ENCODE results near the gene SLC5A12.

Gene SLC5A12

DNA sequence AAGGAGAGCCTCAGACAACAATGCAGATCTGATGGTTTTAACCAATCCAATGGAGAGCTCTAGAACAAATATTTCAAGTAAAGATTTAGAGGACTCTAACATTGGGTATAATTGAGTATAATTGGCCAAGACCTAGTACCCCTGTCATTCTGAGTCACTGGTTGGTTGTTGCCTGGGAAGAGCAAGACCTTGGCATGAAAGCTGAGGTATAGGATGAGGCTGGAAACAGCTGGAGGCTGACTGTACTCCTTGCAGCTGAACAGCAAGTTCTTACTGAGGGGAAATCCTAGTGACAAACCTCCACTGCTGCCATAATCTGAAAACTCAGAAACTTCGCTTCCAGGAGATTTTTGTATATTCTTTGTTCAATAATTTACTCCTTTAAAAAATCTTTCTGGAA, 95.5 kb downstream of the SLC5A12 start:
- no peak overlapping the region for H3K4me3 ChIP-seq (ENCODE audit: low read depth in 1 of 2, low read length in 1 of 2)
- H3K9me3 ChIP-seq, result no peaks in the 10 kb centered on the region
- no peak for TF ChIP-seq CTCF (IDR thresholded peaks at IDR 0.05)
- no peaks in the 10 kb centered on the region for H3K27me3 ChIP-seq
- no peak overlapping the region for H3K27ac ChIP-seq
- no peaks in the 10 kb centered on the region for H3K36me3 ChIP-seq
- H3K4me1 ChIP-seq (ENCODE audit: control insufficient read depth in 1 of 2, insufficient read depth in 1 of 2, low read depth in 1 of 2, low read length in 1 of 2), result no peaks in the 10 kb centered on the region

DNA sequence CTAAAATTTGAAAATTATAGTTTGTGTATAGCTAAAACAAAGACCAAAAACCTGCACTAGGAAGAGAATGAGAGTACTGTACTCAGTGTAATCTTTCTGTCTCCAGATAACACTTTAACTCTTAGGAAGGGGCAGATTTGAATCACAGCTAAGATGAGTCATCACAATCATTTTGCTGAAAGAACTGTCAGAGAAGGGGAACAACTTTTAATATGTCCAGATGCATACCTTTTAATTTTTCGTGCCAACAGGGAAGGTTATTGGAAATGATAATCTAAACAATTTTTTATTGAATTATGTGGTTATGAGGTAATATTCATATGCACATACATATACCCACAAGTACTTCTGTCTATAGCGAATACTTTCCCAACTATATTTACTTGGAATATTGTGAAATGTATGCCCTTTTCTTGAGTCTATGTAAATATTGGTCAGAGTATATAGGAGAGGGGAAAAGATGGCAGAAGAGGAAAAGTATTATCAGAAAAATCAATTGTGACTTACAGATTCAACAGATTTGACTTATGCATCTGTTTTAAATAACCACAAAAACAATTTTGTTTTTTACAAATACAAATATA, 98.7 kb downstream of the SLC5A12 start:
- Histone ChIP-seq H3K27me3 (no peaks in the 10 kb centered on the region), H3K4me1 (ENCODE audit: control insufficient read depth in 1 of 2, insufficient read depth in 1 of 2, low read depth in 1 of 2, low read length in 1 of 2) (no peaks in the 10 kb centered on the region), H3K4me3 (ENCODE audit: low read depth in 1 of 2, low read length in 1 of 2) (no peak overlapping the region), H3K9me3 (no peaks in the 10 kb centered on the region), H3K27ac (no peak overlapping the region), H3K36me3 (no peaks in the 10 kb centered on the region)
- no peak for TF ChIP-seq CTCF (IDR thresholded peaks at IDR 0.05)

DNA sequence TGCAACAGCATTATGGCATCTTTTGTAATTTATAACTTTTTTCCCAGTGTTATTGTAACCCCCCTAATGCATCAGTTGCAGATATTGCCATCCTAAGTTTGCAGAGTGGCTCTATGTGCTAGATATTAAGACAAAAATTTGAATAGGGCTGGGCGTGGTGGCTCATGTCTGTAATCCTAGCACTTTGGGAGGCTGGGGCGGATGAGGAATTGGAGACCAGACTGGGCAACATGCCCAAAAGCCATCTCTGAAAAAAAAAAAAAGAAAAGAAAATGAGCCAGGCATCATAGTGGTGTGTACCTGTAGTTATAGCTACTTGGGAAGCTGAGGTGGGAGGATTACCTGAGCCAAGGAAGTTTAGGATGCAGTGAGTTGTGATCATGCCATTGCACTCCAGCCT, 99.7 kb downstream of the SLC5A12 start:
- no peak overlapping the region for H3K27ac ChIP-seq
- no peak for TF ChIP-seq CTCF (IDR thresholded peaks at IDR 0.05)
- H3K9me3 ChIP-seq, result no peaks in the 10 kb centered on the region
- no peaks in the 10 kb centered on the region for H3K27me3 ChIP-seq
- H3K4me3 ChIP-seq (ENCODE audit: low read depth in 1 of 2, low read length in 1 of 2), result no peak overlapping the region
- H3K4me1 ChIP-seq (ENCODE audit: control insufficient read depth in 1 of 2, insufficient read depth in 1 of 2, low read depth in 1 of 2, low read length in 1 of 2), result no peaks in the 10 kb centered on the region
- no peaks in the 10 kb centered on the region for H3K36me3 ChIP-seq

- no peak for TF ChIP-seq CTCF (IDR thresholded peaks at IDR 0.05)
Observed at GRCh38 chr11:26621132-26621531, 100.7 kb downstream of the SLC5A12 start.

GRCh38 chr11:26620282-26621045, 101.4 kb downstream of the SLC5A12 start:
- no peaks in the 10 kb centered on the region for H3K9me3 ChIP-seq
- TF ChIP-seq CTCF (IDR thresholded peaks at IDR 0.05), result no peak
- H3K36me3 ChIP-seq, result no peaks in the 10 kb centered on the region

More at GRCh38 chr11:26621132-26621531, 100.7 kb downstream of the SLC5A12 start:
- Histone ChIP-seq H3K27me3 (no peaks in the 10 kb centered on the region), H3K27ac (no peak overlapping the region), H3K36me3 (no peaks in the 10 kb centered on the region), H3K9me3 (no peaks in the 10 kb centered on the region), H3K4me3 (ENCODE audit: low read depth in 1 of 2, low read length in 1 of 2) (no peak overlapping the region), H3K4me1 (ENCODE audit: control insufficient read depth in 1 of 2, insufficient read depth in 1 of 2, low read depth in 1 of 2, low read length in 1 of 2) (no peaks in the 10 kb centered on the region)

More at GRCh38 chr11:26620282-26621045, 101.4 kb downstream of the SLC5A12 start:
- H3K4me3 ChIP-seq (ENCODE audit: low read depth in 1 of 2, low read length in 1 of 2), result no peak overlapping the region
- H3K4me1 ChIP-seq (ENCODE audit: control insufficient read depth in 1 of 2, insufficient read depth in 1 of 2, low read depth in 1 of 2, low read length in 1 of 2), result no peaks in the 10 kb centered on the region
- no peak overlapping the region for H3K27ac ChIP-seq
- H3K27me3 ChIP-seq, result no peaks in the 10 kb centered on the region
